NB4 (cell line): ENCODE results near the gene KLHL17.

Source experiments
- CTCF ChIP-seq: IDR thresholded peaks from one replicate; pipeline ENCODE4 v1.5.1; 2012; ENCODE audit warnings: low read depth, low read length
- MAX ChIP-seq: IDR thresholded peaks from 2 replicates; pipeline ENCODE4 v1.6.1; 2011; ENCODE audit warnings: low read depth, low read length
- POLR2A ChIP-seq: IDR thresholded peaks from 2 replicates; pipeline ENCODE4 v1.6.1; 2011; ENCODE audit warnings: mild to moderate bottlenecking; ENCODE audit not compliant: insufficient read length; ENCODE audit errors: extremely low read depth

DNA sequence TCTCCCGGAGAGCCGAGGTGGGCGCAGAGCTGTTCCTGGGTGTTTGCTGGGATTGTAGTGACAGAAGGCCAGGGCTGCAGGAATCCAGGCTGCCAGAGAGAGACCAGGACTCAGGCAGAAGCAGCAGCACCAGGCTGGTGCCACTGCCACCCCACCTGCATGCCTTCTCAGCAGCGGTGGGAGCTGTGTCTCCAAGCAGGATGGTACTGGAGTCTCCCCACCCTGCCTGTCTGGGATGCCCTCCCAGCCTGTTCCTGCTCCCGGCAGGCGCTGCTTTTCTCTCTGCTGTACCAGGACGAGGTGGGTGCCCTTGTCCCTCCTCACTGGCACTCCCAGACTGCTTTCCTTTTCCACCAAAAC is 44.0 kb downstream of the KLHL17 start:
- TF ChIP-seq CTCF: no peak
- no peak for TF ChIP-seq POLR2A
- TF ChIP-seq MAX: no peak
